Measurements from ENCODE around the gene STN1. TPM values are rescaled to one million over a fixed set of nuclear protein-coding genes. Genes with fewer than 3 reads are reported as not detected.
"Not testable (repeated sequence)": the region's sequence is repeated elsewhere in the genome, so short reads cannot be mapped to it uniquely, and the experiment has no call there.

STN1 gene
- total RNA-seq, 1 donor from 2014 or later, result 30.9 TPM

DNA sequence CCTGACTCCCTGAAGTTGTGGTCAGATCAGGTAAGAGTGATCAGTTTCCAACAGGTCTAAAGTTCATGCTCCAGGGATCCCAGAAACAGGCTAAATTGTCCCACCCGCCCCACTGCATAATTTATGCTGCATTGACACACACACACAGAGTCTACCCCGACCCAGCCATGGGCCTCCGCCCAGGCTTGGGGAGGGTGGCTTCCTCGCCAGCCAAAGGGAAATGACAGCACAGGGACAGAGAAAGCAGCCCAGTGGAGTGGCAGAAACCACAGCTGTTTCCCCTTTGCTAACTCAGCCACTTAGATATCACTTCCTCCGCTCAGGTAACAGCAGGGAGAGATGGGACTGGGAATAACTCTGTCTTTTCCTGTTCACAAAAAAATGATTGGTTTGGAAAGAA is 72.0 kb downstream of the STN1 start:
- no peak for DNase-seq (ENCODE audit: low read depth, low spot score)

DNA sequence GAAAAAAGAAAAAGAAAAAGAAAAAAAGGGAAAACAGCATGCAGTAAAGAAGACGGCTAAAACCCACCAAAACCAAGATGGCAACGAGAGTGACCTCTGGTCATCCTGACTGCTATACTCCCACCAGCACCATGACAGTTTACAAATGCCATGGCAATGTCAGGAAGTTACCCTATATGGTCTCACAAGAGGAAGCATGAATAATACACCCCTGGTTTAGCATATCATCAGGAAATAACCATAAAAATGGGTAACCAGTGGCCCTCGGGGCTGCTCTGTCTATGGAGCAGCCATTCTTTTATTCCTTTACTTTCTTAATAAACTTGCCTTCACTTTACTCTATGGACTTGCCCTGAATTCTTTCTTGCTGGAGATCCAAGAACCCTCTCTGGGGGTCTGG is 72.6 kb downstream of the STN1 start:
- DNase-seq (ENCODE audit: low read depth, low spot score), result not testable (repeated sequence)

DNA sequence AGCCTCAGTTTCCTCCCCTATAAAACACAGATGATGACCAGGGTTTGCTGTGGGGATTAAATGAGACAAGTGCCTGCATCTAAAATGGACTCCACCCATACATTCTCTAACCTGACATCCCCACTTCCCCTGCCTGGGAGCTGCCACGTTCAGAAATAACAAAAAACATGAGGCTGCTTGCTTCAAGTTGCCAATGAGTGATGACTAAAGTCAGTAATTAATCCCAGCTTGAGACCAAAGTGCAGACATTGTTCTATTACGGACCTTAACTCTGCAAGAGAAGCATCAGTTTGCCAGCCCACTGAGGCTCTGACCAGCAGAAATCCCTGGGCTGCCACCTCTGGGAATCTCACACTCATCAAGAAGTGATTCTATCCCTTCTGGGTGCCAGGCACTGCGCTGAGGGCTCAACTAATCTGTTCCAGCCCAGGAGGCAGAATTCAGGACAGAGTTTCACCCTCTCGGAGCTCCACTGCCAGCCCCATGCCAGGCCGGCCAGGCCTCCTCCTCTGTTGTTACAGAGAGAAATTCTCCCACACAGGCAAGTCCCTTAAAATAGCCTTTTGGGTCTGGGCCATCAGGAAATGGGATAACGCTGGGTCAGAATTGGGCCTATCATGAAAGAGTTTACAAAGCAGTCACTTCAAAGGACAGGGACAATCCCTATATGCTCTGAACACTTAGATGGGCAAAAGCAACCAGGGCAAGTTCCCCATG is 74.0 kb downstream of the STN1 start:
- no peak for DNase-seq (ENCODE audit: low read depth, low spot score)

DNA sequence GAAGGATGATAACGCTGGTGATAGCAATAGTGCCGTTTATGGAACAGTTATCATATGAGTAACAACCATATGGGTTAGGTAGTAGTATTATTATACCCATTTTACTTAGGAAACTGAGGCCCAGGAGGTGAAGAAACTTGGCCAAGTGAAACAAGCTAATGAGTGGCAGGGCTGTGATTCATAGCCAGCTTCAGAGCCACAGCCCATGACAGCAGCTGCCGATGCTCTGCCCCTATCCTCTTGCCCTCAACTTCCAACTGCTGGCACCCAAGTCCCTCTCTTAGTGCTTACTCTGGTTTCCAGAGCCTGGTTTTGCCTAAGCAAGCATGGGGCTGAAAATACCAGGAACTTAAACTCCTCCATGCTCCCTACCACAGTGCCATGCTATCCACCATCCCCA is 74.9 kb downstream of the STN1 start:
- no peak for DNase-seq (ENCODE audit: low read depth, low spot score)

DNA sequence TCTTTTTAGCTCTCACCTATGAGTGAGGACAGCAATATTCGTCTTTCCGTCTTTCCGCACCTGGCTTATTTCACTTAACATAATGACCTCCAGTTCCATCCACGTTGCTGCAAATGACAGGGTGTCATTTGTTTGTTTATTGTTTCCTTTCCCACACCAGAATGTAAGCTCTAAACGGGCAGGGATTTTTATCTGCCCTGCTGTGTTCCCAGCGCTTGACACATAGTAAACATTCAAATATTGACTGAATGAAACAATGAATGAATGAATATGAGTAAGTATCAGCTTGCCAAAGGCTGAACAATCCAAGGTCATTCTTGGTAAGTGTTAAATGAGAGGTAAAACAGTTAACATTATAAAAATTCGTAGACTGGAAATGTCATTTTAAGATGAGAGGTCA is 75.4 kb downstream of the STN1 start:
- no peak for DNase-seq (ENCODE audit: low read depth, low spot score)

DNA sequence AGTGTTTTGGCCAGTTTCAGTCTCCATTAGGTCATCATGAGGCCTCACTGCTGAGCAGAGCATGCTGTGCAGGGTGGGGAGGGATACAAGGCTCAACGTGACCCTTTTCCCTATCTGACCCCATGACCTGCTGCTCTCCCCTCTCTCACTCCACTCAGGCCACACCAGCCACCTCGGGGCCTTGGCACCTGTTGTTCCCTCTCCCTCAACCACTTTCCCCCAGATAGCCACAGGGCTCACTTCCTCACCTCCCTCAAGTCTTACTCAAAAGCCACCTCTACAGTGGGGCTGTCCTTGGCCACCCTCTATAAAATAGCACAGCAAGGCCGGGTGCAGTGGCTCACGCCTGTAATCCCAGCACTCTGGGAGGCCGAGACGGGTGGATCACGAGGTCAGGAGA is 76.5 kb downstream of the STN1 start:
- no peak for DNase-seq (ENCODE audit: low read depth, low spot score)

DNA sequence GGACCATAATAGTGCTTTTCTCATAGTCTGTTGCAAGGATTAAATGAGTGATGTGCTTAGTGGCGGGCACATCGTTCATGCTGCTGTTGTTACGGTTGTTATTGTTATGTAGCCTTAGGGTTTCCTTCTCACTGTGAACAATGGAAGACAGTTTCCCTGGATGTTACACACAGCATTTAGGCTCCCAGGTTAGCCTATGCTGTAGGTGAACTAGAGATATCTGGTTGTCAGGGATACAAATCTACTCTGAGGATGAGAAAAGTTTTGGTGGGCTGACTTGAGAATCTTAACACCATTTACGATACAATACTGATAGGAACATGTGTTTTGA is 77.3 kb downstream of the STN1 start:
- no peak for DNase-seq (ENCODE audit: low read depth, low spot score)

DNA sequence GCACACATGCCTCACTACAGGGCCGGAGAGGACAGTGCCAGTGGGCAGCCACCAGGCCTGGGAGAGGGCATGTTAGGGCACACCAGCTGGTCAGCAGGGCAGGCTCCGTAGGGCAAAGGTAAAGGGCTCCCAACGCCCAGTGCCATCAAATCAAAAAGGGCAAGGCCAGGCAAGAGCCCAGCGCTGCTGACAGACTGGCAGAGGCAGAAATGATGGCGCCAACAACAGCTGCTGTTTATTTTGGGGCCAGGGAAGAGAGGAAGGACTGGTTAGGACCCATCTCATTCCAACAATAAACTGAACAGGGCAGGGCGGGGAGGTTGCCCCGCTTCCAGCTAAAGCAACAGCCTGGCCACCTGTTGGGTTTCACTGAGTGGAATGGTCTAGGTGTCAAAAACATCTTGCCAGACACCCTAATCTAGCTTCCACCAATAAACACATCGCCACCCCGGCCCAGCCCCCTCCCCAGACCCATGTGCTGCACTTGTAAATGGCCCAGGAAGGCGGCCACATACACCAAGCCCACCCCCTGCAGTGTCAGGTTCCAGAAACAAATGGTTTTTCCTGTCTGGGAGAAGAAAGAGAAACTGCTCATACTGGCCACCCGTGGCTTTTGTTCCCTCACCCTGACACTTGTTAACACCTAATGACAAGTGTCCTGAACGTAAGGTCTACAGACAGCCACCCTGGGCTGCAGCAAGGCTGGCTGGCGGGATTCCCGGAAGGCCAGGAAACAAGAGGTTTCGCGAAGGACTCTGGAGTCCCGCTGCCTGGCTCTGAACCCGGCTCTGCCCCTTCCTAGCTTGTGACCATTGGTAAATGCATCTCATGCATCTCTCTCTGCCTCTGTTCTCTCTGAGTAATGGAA is 77.9 kb downstream of the STN1 start:
- no peak for DNase-seq (ENCODE audit: low read depth, low spot score)

DNA sequence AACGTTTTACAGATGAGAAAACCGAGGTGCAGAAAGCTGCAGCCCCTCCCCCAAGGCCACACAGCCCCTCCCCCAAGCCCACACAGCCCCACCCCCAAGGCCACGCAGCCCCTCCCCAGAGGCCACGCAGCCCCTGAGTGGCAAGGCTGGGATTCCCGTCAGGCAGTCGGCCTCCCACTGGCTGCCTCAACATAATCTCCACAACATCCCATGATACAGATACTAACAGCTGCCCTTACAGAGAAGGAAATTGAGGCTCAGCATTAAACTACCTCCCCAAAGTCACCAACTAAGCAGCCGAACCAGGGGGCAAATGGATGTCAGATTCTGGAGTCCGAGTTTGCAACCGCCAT is 78.5 kb downstream of the STN1 start:
- DNase-seq (ENCODE audit: low read depth, low spot score), result no peak

DNA sequence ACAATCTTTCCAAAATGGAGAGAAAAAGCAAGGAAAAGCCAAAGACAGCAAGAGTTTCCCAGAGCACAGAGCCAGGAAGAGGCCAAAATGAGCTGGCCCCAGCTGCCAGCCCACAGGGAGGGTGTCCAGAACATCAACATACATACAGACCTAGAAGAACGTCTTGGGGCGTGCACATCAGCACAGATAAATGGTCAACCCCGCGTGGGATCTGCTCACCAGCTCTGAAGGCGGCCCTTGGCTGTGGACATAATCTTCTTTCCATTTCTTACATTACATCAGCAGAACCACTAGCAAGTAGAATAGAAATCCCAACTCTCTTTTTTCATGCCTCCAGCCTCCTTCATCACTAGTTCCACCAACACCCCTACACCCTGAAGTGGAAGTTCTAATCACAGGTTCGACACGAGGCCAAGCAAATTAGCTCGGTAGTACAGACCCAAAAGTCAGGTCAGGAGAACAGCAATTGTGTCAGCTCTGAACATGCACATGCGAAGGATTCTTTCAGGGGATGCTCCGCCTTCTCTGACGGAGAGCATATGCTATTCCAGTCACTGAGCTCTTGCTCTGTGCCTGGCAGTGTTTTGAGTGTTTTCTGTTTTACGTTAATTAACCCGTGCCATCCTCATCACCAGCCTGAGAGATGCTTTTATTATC is 79.0 kb downstream of the STN1 start:
- no peak for DNase-seq (ENCODE audit: low read depth, low spot score)

DNA sequence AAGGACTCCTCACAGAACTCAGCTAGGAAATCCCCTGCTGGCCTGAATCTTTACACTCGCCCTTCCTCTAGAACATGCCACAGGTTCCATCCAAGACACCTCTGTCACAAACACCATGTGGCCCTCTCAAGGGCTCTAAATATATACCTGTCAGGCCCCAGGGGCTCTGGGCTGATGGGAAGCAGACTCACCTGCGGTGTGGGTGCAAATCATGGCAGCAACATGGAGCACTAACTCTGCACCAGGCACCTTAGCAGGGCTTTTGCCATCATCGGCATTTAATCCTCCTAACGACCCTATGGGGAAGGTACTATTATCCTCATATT is 80.0 kb downstream of the STN1 start:
- DNase-seq (ENCODE audit: low read depth, low spot score), result no peak

DNA sequence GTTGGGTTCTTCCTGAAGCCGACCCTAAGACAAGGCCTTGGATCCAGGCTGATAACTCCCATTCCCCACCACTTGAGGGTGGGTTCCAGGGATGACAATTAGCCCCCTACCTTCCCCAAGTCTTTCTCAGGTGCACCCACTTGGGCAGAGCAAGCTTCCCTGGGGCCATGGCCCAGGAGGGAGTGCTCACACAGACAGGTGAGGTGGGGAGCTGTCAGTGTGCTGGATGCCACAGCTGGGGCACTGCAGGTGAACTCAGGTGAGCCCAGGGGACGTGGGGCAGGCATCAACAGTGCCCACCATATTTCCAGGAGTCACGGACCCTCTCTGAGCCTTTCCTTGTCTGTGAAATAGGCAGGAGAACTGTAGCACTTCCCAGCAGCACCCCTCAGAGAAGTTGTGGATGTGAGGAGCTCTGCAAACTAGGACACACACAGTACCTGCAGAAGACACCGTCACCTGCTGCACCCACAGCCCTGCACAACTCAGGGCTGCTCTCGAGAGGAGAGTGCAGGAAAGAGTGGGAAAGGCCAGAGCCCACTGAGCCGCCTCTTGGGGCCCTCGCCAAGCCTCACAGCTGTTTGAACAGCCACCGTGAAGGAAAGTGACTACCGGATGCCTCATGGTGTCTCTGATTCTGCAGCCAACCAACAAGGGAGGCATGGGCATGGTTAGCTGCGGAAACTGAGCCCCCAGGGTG is 80.5 kb downstream of the STN1 start:
- DNase-seq (ENCODE audit: low read depth, low spot score), result no peak

DNA sequence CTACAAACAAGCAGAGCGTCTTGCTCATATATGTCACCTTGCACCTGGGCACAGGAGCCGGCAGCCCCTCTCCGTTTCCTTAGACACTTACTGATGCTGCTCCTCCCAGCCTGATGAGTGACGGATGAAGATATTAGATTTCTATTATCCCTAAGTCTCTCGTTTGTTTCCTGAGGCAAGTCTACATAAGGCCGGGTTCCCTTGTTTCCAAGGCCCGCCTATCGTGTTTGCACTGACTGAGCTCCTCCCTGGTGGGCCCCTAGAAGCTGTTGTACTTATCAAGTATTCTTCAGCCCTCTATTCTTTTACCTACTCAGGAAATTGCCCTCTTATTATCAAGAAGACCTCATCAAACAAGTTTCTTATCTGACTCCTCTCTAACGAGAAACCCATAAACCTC is 81.1 kb downstream of the STN1 start:
- no peak for DNase-seq (ENCODE audit: low read depth, low spot score)

DNA sequence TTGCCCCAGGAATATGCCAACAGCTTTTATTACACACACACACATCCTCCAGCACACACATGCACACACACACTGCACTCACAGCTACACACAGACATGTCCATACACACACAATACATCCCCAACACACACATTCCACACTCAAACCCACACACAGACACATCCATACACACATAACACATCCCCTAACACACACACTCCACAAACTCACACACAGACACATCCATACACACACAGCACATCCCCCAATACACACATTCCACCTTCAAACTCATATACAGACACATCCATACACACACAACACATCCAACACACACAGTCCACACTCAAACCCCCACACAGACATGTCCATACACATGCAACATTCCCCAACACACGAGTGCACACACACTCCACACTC is 81.7 kb downstream of the STN1 start:
- DNase-seq (ENCODE audit: low read depth, low spot score), result no peak

DNA sequence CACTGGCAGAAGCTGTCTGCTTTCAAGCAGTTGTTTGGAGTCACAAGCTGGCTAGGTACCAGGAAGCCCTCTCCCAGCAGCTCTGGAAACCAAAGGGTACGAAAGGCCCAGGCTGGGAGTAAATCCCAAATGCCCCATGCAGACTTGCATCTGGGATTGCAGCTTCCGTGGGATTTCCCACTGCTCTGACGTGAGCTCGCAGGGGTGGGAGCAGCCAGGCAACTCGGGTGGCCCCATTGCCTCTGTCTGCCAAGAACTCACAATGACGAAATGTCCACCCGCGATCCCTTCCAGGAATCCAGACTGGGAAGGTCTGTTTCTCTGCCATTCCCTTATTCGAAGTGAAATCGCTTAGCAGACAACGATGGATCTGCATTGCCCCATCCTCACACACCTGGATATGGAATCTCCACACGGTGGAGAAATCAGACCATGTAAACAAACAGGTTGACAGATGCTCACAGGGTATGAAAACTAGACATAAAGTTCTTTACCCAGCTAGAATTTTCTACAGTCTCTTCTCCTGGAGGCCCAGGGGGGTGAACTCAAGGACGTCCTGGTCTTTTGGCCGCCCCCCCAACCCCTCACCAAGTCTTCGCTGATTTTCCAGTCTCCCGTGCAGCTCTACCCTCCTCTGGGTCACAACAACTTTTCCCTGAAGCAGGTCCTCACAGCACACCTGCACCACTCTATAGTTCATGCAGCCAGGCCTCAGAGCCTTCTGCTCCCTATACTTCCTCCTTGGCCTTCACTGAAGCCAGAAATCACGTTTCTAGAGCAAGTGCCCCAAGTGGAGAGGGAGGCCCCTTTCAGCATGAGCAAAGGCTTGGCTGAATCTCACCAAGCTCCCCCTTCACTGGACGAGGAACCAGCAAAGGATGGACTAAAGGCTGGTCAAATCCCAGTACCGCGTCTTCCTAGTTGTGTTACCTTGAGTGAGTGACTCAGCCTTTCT is 82.6 kb downstream of the STN1 start:
- no peak for DNase-seq (ENCODE audit: low read depth, low spot score)

DNA sequence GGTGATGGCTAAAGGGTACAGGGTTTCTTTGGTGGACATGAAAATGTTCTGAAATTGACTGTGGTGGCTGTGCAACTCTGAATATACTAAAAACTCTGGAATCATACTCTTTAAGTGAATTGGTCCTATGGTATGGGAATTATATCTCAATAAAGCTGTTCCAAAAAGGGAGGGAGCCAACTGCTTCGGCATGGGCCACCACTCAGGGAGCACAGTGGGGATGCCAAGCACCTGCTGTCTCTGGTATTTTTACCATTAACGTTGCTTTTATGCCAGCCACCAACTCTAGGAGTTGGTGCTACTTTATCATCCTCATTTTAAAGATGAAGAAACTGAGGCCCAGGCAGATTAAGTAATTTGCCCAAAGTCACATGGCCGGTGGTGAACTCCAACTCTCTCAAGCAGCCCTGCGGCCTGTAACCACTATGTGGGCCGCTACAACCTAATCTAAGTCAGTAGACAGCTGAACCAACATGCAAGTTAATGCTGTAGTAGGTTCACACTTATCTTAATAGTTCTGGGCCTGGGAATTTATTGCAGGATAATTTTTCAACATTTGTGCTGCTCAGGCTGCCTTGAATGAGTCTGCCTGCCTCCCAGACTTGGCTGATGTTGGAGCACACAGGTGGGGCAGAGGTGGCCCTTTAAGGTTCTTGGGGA is 83.4 kb downstream of the STN1 start:
- no peak for DNase-seq (ENCODE audit: low read depth, low spot score)

DNA sequence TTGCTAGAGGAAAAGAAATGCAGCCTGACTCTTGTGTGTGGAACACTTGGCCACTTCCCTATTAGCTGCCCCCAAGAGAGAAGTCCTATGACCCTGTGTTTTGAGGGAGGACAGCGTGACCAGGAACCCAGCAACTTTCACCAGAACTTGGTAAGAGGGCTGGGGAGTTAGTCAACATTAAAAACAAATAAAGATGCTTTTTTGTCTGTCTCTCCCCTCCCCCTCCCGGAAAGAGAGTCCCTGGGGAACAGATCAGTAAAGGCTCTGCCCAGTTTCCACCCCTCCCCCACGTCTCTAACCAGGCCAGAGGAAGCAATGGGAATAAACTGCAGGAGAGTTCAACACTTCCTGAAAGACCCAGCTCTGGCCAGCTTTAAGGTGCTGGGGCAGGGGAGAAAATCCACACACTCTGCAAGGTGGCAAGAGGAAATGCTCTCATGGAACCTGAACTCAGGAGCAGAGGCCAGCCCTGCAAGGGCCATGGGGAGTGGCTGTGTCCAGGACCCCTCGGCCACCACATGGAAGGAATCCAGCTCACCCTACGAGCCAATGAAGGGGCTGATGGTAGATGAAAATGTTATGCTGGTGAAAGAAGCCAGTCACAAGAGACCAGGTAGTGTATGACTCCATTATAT is 84.1 kb downstream of the STN1 start:
- no peak for DNase-seq (ENCODE audit: low read depth, low spot score)

DNA sequence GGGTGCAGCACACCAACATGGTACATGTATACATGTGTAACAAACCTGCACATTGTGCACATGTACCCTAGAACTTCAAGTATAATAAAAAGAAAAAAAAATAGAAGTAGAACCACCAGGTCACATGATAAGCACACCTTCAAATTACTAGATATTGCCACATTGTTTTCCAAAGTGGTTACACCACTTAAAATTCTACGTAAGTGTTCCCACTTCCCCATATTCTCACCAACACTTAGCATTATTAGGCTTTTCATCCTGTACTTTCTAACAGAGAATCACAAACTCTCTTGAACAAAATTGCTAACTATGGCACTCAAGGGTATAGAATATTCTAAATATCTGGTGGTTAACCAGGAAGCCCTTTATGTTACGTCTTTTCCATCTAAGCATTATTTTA is 85.2 kb downstream of the STN1 start:
- no peak for DNase-seq (ENCODE audit: low read depth, low spot score)

All from pulmonary artery endothelial cell (primary cell).